ENCODE measurements around the gene SHQ1.

- TF ChIP-seq CTCF (IDR thresholded peaks at IDR 0.05): no peak
- no peak for TF ChIP-seq POLR2A (IDR thresholded peaks at IDR 0.05)
- no peak for TF ChIP-seq EP300 (IDR thresholded peaks at IDR 0.05)
- TF ChIP-seq POLR2AphosphoS5 (IDR thresholded peaks at IDR 0.05): no peak
These were observed 148.6 kb downstream of the SHQ1 start for GRCh38 chr3:72699631-72700030.

All from sigmoid colon (tissue), 4 donors.